GM23338 (cell line): ENCODE results near the gene EXPH5. TPM values are rescaled to one million over a fixed set of nuclear protein-coding genes. Genes with fewer than 3 reads are reported as not detected.

Experiments
- ATAC-seq: fragments of 200-7000 bp; cut with Tn5 transposase; 3 replicates; pipeline ENCODE4 v1.9.1; 2020
- DNase-seq: peaks from one replicate; pipeline ENCODE4 v3.0.0-alpha.2; 2015; ENCODE audit warnings: low spot score
- H2AFZ ChIP-seq: fragments of 200-600 bp; sonication (generic); 2 replicates; pipeline ENCODE4 v1.8.0; 2016; ENCODE audit warnings: antibody characterized with exemption, mild to moderate bottlenecking, moderate library complexity
- H3F3A ChIP-seq: fragments of 200-600 bp; sonication (generic); replicated peaks from 2 replicates; pipeline ENCODE4 v1.8.0; 2017; ENCODE audit warnings: antibody characterized with exemption, mixed run types, low read depth
- H3K27ac ChIP-seq: fragments of 200-600 bp; sonication (generic); 2 replicates; pipeline ENCODE4 v1.6.1; 2016; ENCODE audit warnings: low read depth
- H3K27me3 ChIP-seq: fragments of 200-600 bp; sonication (generic); 2 replicates; pipeline ENCODE4 v1.8.0; 2016; ENCODE audit warnings: mild to moderate bottlenecking, mixed run types, moderate library complexity; ENCODE audit not compliant: insufficient read depth
- H3K36me3 ChIP-seq: fragments of 200-600 bp; sonication (generic); 2 replicates; pipeline ENCODE4 v1.8.0; 2016; ENCODE audit warnings: mild to moderate bottlenecking; ENCODE audit not compliant: insufficient read depth
- H3K4me1 ChIP-seq: fragments of 200-600 bp; sonication (generic); 2 replicates; pipeline ENCODE4 v1.8.0; 2016; ENCODE audit warnings: mild to moderate bottlenecking, moderate library complexity; ENCODE audit not compliant: insufficient read depth
- H3K4me2 ChIP-seq: fragments of 200-600 bp; sonication (generic); 2 replicates; pipeline ENCODE4 v1.7.1; 2017; ENCODE audit warnings: mixed run types
- H3K4me3 ChIP-seq: fragments of 200-600 bp; sonication (generic); 2 replicates; pipeline ENCODE4 v1.6.1; 2016; ENCODE audit warnings: mixed run types
- H3K79me2 ChIP-seq: fragments of 200-600 bp; sonication (generic); replicated peaks from 2 replicates; pipeline ENCODE4 v1.8.0; 2017; ENCODE audit warnings: mild to moderate bottlenecking; ENCODE audit not compliant: insufficient read depth
- H3K9me2 ChIP-seq: fragments of 200-600 bp; sonication (generic); 2 replicates; pipeline ENCODE4 v1.8.0; 2017; ENCODE audit not compliant: insufficient read depth
- H4K20me1 ChIP-seq: fragments of 200-600 bp; sonication (generic); replicated peaks from 2 replicates; pipeline ENCODE4 v1.8.0; 2017; ENCODE audit warnings: mild to moderate bottlenecking; ENCODE audit not compliant: insufficient read depth
- H3K27ac Mint-ChIP-seq: 2 replicates; pipeline ENCODE4 v1.8.0; 2020; ENCODE audit warnings: inconsistent platforms, mild to moderate bottlenecking, moderate library complexity, mixed read lengths
- H3K27me3 Mint-ChIP-seq: 3 replicates; pipeline ENCODE4 v1.8.0; 2022; ENCODE audit warnings: low read depth, mild to moderate bottlenecking, moderate library complexity, mixed read lengths, inconsistent platforms; ENCODE audit not compliant: insufficient read depth, poor library complexity
- H3K36me3 Mint-ChIP-seq: 3 replicates; pipeline ENCODE4 v1.8.0; 2021; ENCODE audit warnings: low read depth, mild to moderate bottlenecking, inconsistent platforms, moderate library complexity, mixed read lengths
- H3K4me1 Mint-ChIP-seq: 3 replicates; pipeline ENCODE4 v1.8.0; 2020; ENCODE audit warnings: mild to moderate bottlenecking, inconsistent platforms, mixed read lengths
- H3K4me3 Mint-ChIP-seq: 3 replicates; pipeline ENCODE4 v1.8.0; 2021; ENCODE audit warnings: moderate library complexity, mild to moderate bottlenecking, inconsistent platforms, mixed read lengths
- H3K9me3 Mint-ChIP-seq: 3 replicates; pipeline ENCODE4 v1.8.0; 2020; ENCODE audit warnings: moderate library complexity, mild to moderate bottlenecking, inconsistent platforms, mixed read lengths
- CREB1 ChIP-seq: fragments of 250-450 bp; sonication (Bioruptor Pico); IDR thresholded peaks from 2 replicates; pipeline ENCODE4 v1.5.0; 2020; ENCODE audit warnings: low read depth, mild to moderate bottlenecking, moderate library complexity
- EZH2 ChIP-seq: fragments of 200-600 bp; sonication (generic); IDR thresholded peaks from one replicate; pipeline ENCODE4 v1.8.0; 2017; ENCODE audit warnings: antibody characterized with exemption, mild to moderate bottlenecking, low read depth; ENCODE audit not compliant: unreplicated experiment
- EZH2phosphoT487 ChIP-seq: fragments of 200-600 bp; sonication (generic); IDR thresholded peaks from one replicate; pipeline ENCODE4 v1.8.1; 2018; ENCODE audit warnings: antibody characterized with exemption; ENCODE audit not compliant: unreplicated experiment
- JUNB ChIP-seq: IDR thresholded peaks from one replicate; pipeline ENCODE4 v1.6.1; 2016; ENCODE audit warnings: antibody characterized with exemption; ENCODE audit not compliant: unreplicated experiment
- NANOG ChIP-seq: IDR thresholded peaks from 2 replicates; pipeline ENCODE4 v1.6.1; 2016; ENCODE audit warnings: antibody characterized with exemption, borderline replicate concordance
- POLR2AphosphoS5 ChIP-seq: IDR thresholded peaks from 2 replicates; pipeline ENCODE4 v1.6.1; 2016; ENCODE audit warnings: antibody characterized with exemption, low read depth
- REST ChIP-seq: IDR thresholded peaks from one replicate; pipeline ENCODE4 v1.6.1; 2018; ENCODE audit warnings: antibody characterized with exemption; ENCODE audit not compliant: unreplicated experiment
- STAT1 ChIP-seq: IDR thresholded peaks from one replicate; pipeline ENCODE4 v1.6.1; 2016; ENCODE audit warnings: antibody characterized with exemption; ENCODE audit not compliant: unreplicated experiment
- ZNF114 ChIP-seq: fragments of 250-450 bp; sonication (Bioruptor Pico); IDR thresholded peaks from 2 replicates; pipeline ENCODE4 v1.5.0; 2020; ENCODE audit warnings: mild to moderate bottlenecking, moderate library complexity
- ZNF331 ChIP-seq: fragments of 250-450 bp; sonication (Bioruptor Pico); IDR thresholded peaks from 2 replicates; pipeline ENCODE4 v1.5.0; 2020; ENCODE audit warnings: low read depth, mild to moderate bottlenecking, moderate library complexity
- polyA plus RNA-seq: library from polyadenylated mRNA; unstranded; fragments of >200 nt; fragmentation: Nextera tagmentation; extraction: Ambion mirVana; gene quantifications from 2 replicates; pipeline ENCODE4 v1.2.1, GENCODE V29; 2016
- total RNA-seq: library from RNA; depleted of rRNA; stranded (reverse); fragments of >200 nt; shearing (Covaris generic); gene quantifications from 2 replicates; pipeline ENCODE4 v1.2.3, GENCODE V29; 2014
- TF ChIP-seq, protein P1 (sequence below): fragments of 250-450 bp; sonication (Bioruptor Pico); IDR thresholded peaks from 2 replicates; pipeline ENCODE4 v1.5.0; 2020; ENCODE audit warnings: mild to moderate bottlenecking, moderate library complexity
- TF ChIP-seq, protein P2 (sequence below), 2 experiments: fragments of 200-600 bp in 1 of 2; sonication (generic) in 1 of 2; conservative IDR thresholded peaks; 2 replicates each; pipeline versions ENCODE4 v1.5.1 to v1.6.1; 2016 to 2017; ENCODE audit warnings: antibody characterized with exemption in 2 of 2, low read depth in 2 of 2, mild to moderate bottlenecking in 2 of 2, moderate library complexity in 1 of 2

EXPH5 gene
- total and polyA plus RNA-seq, 2 experiments from 2014 or later: 3.6 to 12.6 TPM

GRCh38 chr11:108592591-108593213, 866 bp downstream of the EXPH5 start (continued):
- TF ChIP-seq, protein P1, sequence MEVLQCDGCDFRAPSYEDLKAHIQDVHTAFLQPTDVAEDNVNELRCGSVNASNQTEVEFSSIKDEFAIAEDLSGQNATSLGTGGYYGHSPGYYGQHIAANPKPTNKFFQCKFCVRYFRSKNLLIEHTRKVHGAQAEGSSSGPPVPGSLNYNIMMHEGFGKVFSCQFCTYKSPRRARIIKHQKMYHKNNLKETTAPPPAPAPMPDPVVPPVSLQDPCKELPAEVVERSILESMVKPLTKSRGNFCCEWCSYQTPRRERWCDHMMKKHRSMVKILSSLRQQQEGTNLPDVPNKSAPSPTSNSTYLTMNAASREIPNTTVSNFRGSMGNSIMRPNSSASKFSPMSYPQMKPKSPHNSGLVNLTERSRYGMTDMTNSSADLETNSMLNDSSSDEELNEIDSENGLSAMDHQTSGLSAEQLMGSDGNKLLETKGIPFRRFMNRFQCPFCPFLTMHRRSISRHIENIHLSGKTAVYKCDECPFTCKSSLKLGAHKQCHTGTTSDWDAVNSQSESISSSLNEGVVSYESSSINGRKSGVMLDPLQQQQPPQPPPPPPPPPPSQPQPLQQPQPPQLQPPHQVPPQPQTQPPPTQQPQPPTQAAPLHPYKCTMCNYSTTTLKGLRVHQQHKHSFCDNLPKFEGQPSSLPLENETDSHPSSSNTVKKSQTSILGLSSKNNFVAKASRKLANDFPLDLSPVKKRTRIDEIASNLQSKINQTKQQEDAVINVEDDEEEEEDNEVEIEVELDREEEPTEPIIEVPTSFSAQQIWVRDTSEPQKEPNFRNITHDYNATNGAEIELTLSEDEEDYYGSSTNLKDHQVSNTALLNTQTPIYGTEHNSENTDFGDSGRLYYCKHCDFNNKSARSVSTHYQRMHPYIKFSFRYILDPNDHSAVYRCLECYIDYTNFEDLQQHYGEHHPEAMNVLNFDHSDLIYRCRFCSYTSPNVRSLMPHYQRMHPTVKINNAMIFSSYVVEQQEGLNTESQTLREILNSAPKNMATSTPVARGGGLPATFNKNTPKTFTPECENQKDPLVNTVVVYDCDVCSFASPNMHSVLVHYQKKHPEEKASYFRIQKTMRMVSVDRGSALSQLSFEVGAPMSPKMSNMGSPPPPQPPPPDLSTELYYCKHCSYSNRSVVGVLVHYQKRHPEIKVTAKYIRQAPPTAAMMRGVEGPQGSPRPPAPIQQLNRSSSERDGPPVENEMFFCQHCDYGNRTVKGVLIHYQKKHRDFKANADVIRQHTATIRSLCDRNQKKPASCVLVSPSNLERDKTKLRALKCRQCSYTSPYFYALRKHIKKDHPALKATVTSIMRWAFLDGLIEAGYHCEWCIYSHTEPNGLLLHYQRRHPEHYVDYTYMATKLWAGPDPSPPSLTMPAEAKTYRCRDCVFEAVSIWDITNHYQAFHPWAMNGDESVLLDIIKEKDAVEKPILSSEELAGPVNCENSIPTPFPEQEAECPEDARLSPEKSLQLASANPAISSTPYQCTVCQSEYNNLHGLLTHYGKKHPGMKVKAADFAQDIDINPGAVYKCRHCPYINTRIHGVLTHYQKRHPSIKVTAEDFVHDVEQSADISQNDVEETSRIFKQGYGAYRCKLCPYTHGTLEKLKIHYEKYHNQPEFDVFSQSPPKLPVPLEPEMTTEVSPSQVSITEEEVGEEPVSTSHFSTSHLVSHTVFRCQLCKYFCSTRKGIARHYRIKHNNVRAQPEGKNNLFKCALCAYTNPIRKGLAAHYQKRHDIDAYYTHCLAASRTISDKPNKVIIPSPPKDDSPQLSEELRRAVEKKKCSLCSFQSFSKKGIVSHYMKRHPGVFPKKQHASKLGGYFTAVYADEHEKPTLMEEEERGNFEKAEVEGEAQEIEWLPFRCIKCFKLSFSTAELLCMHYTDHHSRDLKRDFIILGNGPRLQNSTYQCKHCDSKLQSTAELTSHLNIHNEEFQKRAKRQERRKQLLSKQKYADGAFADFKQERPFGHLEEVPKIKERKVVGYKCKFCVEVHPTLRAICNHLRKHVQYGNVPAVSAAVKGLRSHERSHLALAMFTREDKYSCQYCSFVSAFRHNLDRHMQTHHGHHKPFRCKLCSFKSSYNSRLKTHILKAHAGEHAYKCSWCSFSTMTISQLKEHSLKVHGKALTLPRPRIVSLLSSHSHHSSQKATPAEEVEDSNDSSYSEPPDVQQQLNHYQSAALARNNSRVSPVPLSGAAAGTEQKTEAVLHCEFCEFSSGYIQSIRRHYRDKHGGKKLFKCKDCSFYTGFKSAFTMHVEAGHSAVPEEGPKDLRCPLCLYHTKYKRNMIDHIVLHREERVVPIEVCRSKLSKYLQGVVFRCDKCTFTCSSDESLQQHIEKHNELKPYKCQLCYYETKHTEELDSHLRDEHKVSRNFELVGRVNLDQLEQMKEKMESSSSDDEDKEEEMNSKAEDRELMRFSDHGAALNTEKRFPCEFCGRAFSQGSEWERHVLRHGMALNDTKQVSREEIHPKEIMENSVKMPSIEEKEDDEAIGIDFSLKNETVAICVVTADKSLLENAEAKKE (CRISPR knock-in tag): no peak
- no peak for TF ChIP-seq ZNF331 (CRISPR knock-in tag)
- TF ChIP-seq ZNF114: no peak
- TF ChIP-seq EZH2: no peak
- TF ChIP-seq CREB1 (CRISPR knock-in tag): no peak

DNA sequence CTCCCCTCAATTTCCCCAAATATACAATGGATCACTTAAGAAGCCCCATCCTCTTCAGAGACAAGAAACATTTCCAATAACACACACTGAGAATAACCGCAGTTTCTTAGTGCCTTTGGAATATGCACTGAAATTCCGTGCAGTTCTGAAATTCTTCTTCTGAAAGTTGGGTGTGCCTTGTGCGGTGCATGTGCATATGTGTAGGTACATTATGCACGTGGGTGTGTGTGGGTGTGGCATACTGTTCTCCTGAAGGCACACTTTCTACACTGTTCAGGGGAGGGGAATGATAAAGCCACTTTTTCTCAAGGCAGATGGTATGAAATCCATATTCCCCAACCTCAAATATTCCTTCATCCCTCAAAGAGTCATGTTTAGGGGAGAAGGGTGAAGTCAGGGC, 1.7 kb downstream of the EXPH5 start:
- no peak overlapping the region for H3K27ac Mint-ChIP-seq
- H3K4me3 Mint-ChIP-seq: peak overlapping the region; percentile 93
- Histone ChIP-seq H3K27ac (no peak overlapping the region), H3K9me2 (no peaks in the 10 kb centered on the region), H3K36me3 (no peaks in the 10 kb centered on the region), H4K20me1 (no peaks in the 10 kb centered on the region), H3K4me3 (peak overlapping the region; percentile 65), H3K4me2 (peak overlapping the region; percentile 85), H3F3A (no peaks in the 10 kb centered on the region), H2AFZ (no peak overlapping the region), H3K4me1 (peaks cover 18% of the 10 kb centered on the region), H3K79me2 (peaks cover 16% of the 10 kb centered on the region; the same call in 1 of the 2 replicates), H3K27me3 (peaks cover 16% of the 10 kb centered on the region)
- peaks cover 14% of the 10 kb centered on the region for H3K27me3 Mint-ChIP-seq
- H3K9me3 Mint-ChIP-seq: no peaks in the 10 kb centered on the region
- peaks cover 28% of the 10 kb centered on the region for H3K4me1 Mint-ChIP-seq
- H3K36me3 Mint-ChIP-seq: no peaks in the 10 kb centered on the region
- ATAC-seq (no peak), DNase-seq (no peak)
- no peak for TF ChIP-seq ZNF331 (CRISPR knock-in tag)
- TF ChIP-seq NANOG: no peak
- no peak for TF ChIP-seq EZH2
- TF ChIP-seq EZH2phosphoT487: no peak
- TF ChIP-seq REST: no peak
- TF ChIP-seq POLR2AphosphoS5: no peak
- no peak for TF ChIP-seq CREB1 (CRISPR knock-in tag)
- TF ChIP-seq, protein P2, sequence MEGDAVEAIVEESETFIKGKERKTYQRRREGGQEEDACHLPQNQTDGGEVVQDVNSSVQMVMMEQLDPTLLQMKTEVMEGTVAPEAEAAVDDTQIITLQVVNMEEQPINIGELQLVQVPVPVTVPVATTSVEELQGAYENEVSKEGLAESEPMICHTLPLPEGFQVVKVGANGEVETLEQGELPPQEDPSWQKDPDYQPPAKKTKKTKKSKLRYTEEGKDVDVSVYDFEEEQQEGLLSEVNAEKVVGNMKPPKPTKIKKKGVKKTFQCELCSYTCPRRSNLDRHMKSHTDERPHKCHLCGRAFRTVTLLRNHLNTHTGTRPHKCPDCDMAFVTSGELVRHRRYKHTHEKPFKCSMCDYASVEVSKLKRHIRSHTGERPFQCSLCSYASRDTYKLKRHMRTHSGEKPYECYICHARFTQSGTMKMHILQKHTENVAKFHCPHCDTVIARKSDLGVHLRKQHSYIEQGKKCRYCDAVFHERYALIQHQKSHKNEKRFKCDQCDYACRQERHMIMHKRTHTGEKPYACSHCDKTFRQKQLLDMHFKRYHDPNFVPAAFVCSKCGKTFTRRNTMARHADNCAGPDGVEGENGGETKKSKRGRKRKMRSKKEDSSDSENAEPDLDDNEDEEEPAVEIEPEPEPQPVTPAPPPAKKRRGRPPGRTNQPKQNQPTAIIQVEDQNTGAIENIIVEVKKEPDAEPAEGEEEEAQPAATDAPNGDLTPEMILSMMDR (conservative IDR thresholded peaks at IDR 0.05; ENCODE audit: low read depth in 2 of 2): no peak
- TF ChIP-seq JUNB: no peak
- TF ChIP-seq ZNF114: no peak
- TF ChIP-seq STAT1: no peak
